Measurements from ENCODE around the gene OS9.
"Not testable (repeated sequence)": the region's sequence is repeated elsewhere in the genome, so short reads cannot be mapped to it uniquely, and the experiment has no call there.

The OS9 gene

DNA sequence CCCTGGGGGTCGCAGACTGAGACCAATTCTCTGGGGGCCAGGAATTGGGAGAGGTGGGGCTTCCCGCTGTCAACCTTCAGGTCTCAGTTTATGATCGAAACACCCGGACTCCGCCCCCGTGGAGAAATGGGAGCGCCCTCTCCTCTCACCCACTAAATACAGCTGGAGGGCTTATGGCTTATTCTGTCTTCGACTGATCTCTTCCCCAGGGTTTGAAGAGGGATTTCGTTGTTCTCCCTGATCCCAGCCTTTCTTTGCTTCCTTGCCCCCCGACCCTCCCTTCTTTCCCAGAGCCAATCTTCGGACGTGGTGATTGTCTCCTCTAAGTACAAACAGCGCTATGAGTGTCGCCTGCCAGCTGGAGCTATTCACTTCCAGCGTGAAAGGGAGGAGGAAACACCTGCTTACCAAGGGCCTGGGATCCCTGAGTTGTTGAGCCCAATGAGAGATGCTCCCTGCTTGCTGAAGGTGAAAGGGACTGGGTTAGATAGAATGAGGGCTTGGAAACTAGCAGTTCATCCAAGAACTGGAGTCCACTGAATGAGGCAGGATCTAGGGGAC lies 607 bp downstream of the OS9 start:
- DNase-seq, result no peak

- DNase-seq, result no peak
Observed at GRCh38 chr12:57695770-57696432, 2.0 kb downstream of the OS9 start.

GRCh38 chr12:57697076-57697475 lies 3.1 kb downstream of the OS9 start:
- DNase-seq, result no peak

DNA sequence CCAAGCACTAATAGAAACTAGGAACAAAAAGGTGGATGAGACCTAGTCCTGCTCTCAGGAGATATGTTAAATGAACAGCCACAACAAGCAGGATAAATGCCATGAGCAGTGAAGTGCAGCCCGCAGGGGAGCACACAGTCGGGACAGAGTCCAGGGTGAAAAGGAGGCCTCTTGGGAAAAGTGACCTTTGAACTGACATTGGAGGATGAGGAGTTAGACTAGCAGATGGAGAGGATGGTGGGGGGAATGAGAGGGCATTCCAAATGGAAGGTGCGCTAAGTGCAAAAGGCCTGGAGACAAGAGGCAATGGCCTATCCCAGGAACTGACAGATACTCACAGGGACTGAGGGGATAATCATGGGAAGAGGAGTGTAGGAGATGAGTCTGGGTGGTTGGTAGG lies 4.5 kb downstream of the OS9 start:
- no peak for DNase-seq

DNA sequence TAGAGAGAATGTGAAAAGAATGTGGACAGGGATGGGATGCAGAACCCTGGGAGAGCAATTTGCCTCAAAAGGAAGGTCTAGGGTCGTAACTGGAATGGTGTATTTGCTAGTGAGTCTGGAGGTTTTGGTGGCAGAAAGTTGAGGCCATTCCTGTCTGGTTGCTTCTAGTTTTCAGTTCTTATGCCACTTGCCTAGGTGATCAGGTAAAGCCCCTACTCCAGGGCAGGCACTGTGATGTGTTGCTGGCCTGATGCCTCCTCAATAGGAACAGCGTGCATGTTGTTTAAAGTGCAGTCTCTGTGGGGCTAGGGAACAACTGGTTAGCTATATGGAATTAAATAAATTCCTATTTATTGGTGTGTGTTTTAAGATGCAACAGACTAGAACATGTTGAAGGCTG lies 6.4 kb downstream of the OS9 start:
- no peak for DNase-seq

- no peak for DNase-seq
Observed at GRCh38 chr12:57707250-57707649, 13.3 kb downstream of the OS9 start.

- DNase-seq, result no peak
Observed at GRCh38 chr12:57708296-57708695, 14.4 kb downstream of the OS9 start.

GRCh38 chr12:57712701-57713100 lies 18.8 kb downstream of the OS9 start:
- no peak for DNase-seq

DNA sequence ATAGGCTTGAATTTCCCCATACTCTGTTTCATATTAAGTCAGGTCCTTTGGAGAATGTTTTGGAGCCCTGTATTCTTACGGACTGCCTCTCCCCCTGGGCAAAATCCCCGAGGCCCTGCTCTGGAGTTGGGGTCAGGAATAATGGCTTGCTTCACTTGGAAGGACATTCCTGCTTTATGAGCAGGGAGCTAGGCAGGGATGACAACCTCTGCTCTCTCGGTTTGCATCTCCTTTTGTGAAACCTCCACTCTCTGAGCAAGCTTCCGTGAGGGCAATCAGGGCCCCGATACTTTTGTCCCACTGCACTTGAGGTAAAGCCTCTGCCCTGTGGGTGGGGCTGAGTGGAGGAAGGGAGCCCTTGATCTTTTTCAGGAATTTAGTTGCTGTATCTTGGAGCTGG lies 19.3 kb downstream of the OS9 start:
- no peak for DNase-seq

- not testable (repeated sequence) for DNase-seq
Observed at GRCh38 chr12:57715036-57715748, 21.3 kb downstream of the OS9 start.

GRCh38 chr12:57715786-57716185 lies 21.9 kb downstream of the OS9 start:
- no peak for DNase-seq

- no peak for DNase-seq
Observed at GRCh38 chr12:57716305-57716704, 22.4 kb downstream of the OS9 start.

- no peak for DNase-seq
Observed at GRCh38 chr12:57717131-57717530, 23.2 kb downstream of the OS9 start.

DNA sequence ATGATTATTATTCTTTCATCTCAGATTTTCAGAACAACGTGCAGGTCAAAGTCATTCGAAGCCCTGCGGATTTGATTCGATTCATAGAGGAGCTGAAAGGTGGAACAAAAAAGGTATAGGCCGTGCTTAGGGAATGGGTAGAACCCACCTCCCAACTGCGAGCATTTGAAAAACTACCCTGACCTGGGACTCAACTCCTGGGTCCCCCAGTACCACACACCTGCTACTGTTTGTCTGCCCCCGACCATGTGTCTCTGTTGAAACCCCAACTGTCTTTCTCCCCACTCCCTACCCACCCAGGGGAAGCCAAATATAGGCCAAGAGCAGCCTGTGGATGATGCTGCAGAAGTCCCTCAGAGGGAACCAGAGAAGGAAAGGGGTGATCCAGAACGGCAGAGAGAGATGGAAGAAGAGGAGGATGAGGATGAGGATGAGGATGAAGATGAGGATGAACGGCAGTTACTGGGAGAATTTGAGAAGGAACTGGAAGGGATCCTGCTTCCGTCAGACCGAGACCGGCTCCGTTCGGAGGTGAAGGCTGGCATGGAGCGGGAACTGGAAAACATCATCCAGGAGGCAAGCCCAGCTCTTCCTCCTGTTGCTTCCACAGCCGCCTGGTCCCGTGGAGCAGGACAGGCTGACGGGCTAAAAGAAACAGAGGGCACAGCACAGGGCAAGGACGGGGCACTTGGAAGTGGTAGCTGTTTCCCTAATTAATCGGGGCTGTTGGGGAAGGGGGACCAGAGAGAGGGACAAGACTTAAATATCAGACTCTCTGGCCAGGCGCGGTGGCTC lies 24.1 kb downstream of the OS9 start:
- no peak for DNase-seq

DNA sequence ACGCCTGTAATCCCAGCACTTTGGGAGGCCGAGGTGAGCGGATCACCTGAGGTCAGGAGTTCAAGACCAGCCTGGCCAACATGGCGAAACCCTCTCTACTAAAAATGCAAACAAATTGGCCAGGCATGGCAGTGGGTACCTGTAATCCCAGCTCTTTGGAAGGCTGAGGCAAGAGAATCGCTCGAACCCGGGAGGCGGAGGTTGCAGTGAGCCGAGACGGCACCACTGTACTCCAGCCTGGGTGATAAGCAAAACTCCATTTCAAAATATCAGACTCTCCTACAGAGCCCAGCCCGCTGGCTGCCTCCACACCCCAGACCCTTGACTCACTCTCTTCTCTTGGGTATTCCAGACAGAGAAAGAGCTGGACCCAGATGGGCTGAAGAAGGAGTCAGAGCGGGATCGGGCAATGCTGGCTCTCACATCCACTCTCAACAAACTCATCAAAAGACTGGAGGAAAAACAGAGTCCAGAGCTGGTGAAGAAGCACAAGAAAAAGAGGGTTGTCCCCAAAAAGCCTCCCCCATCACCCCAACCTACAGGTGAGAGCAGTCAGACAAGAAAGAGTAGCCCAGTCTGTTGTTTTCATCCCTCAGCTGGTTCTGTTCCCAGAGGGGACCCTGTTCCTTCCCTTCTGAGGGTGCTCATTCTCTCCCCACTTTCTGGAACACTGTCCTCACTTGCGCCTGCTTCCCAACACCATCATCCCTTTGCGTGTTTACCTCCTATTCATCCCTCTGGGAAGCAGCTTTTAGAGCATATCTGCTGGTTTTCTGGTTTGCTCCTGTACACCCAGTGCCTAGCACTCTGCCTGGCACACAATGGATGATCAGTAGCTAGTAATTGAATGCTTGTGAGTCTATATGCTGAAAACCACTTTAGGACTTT lies 25.0 kb downstream of the OS9 start:
- DNase-seq, result no peak

- DNase-seq, result no peak
Observed at GRCh38 chr12:57719777-57720605, 26.1 kb downstream of the OS9 start.

DNA sequence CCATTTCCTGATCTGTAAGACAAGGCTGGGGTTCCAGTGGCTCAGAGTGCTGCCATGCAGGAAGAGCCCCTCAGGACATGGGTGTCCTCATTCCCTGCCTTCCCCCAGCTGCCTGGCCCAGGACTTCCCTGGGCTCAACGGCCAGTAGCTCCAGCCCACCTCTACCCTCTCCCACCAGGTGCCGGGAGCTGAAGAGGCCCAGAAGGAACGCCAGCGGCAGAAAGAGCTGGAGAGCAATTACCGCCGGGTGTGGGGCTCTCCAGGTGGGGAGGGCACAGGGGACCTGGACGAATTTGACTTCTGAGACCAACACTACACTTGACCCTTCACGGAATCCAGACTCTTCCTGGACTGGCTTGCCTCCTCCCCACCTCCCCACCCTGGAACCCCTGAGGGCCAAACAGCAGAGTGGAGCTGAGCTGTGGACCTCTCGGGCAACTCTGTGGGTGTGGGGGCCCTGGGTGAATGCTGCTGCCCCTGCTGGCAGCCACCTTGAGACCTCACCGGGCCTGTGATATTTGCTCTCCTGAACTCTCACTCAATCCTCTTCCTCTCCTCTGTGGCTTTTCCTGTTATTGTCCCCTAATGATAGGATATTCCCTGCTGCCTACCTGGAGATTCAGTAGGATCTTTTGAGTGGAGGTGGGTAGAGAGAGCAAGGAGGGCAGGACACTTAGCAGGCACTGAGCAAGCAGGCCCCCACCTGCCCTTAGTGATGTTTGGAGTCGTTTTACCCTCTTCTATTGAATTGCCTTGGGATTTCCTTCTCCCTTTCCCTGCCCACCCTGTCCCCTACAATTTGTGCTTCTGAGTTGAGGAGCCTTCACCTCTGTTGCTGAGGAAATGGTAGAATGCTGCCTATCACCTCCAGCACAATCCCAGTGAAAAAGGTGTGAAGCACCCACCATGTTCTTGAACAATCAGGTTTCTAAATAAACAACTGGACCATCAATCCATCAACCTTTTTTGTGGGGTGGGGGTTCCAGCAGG lies 27.0 kb downstream of the OS9 start:
- no peak for DNase-seq

DNA sequence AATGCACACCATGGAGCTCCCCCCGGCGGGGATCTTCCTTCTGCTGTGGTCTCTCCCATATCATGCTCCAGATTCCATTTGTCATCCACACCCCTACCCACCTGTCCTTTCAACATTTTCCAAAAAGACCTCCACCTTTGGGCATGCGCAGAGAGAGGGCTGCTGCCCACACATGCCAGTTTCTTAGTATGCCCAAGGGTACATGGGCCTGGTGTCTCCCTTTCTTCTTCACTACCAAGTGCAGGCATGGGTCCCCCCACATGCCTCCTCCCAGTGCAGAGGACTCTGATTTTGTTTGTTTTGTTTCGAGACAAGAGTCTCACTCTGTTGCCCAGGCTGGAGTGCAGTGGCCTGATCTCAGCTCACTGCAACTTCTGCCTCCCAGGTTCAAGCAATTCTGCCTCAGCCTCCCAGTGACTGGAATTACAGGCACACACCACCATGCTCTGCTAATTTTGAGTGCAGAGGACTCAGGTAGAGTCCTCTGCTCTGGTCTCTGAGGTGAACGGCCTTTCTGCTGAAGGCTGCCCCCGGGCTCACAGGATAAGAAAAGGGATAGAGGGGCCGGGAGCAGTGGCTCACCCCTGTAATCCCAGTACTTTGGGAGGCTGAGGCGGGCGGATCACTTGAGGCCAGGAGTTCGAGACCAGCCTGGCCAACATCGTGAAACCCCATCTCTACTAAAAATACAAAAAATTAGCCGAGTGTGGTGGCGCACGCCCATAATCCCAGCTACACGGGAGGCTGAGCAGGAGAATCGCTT lies 28.1 kb downstream of the OS9 start:
- DNase-seq, result not testable (repeated sequence)

Measured in EL (cell line).